SK-N-SH treated with all-trans-retinoic acid at 6 μM for 48 hours (cell line): ENCODE results near the gene MMP12.

Source experiments
- ARNTL ChIP-seq: fragments of 450-650 bp; formaldehyde crosslinking; IDR thresholded peaks from 2 replicates; pipeline ENCODE4 v1.5.0; 2020; ENCODE audit warnings: low read depth, mild to moderate bottlenecking, moderate library complexity, borderline replicate concordance
- CSDC2 ChIP-seq: fragments of 250-450 bp; sonication (Bioruptor Pico); IDR thresholded peaks from 2 replicates; pipeline ENCODE4 v1.5.0; 2020; ENCODE audit warnings: mild to moderate bottlenecking, moderate library complexity
- PPARA ChIP-seq: fragments of 250-450 bp; sonication (Bioruptor Pico); IDR thresholded peaks from 2 replicates; pipeline ENCODE4 v1.5.0; 2020; ENCODE audit warnings: mild to moderate bottlenecking, borderline replicate concordance
- RARB ChIP-seq: fragments of 250-450 bp; sonication (Bioruptor Pico); IDR thresholded peaks from 2 replicates; pipeline ENCODE4 v1.8.0; 2021; ENCODE audit warnings: mild to moderate bottlenecking, moderate library complexity
- SNAI2 ChIP-seq: fragments of 250-450 bp; sonication (Bioruptor Pico); IDR thresholded peaks from 2 replicates; pipeline ENCODE4 v1.5.0; 2020; ENCODE audit warnings: mild to moderate bottlenecking, moderate library complexity
- TCF4 ChIP-seq: fragments of 250-450 bp; sonication (Bioruptor Pico); IDR thresholded peaks from 2 replicates; pipeline ENCODE4 v1.8.0; 2021; ENCODE audit warnings: mild to moderate bottlenecking, moderate library complexity, borderline replicate concordance
- TSHZ2 ChIP-seq: fragments of 250-450 bp; sonication (Bioruptor Pico); IDR thresholded peaks from 2 replicates; pipeline ENCODE4 v1.5.0; 2020; ENCODE audit warnings: mild to moderate bottlenecking, moderate library complexity
- ZC3H10 ChIP-seq: fragments of 250-450 bp; sonication (Bioruptor Pico); IDR thresholded peaks from 2 replicates; pipeline ENCODE4 v1.5.1; 2021; ENCODE audit warnings: mild to moderate bottlenecking, moderate library complexity
- ZFP3 ChIP-seq: fragments of 250-450 bp; sonication (Bioruptor Pico); IDR thresholded peaks from 2 replicates; pipeline ENCODE4 v1.5.0; 2020; ENCODE audit warnings: mild to moderate bottlenecking, moderate library complexity
- ZFP30 ChIP-seq: fragments of 450-650 bp; formaldehyde crosslinking; IDR thresholded peaks from 2 replicates; pipeline ENCODE4 v1.5.0; 2022; ENCODE audit warnings: mild to moderate bottlenecking, moderate library complexity
- ZNF565 ChIP-seq: fragments of 450-650 bp; formaldehyde crosslinking; conservative IDR thresholded peaks from 2 replicates; pipeline ENCODE4 v1.5.0; 2020; ENCODE audit warnings: low read depth, mild to moderate bottlenecking, moderate library complexity
- ZNF8 ChIP-seq: fragments of 450-650 bp; formaldehyde crosslinking; IDR thresholded peaks from 2 replicates; pipeline ENCODE4 v1.5.0; 2020; ENCODE audit warnings: mild to moderate bottlenecking, moderate library complexity
- TF ChIP-seq, protein P1 (sequence below): fragments of 250-450 bp; sonication (Bioruptor Pico); IDR thresholded peaks from 2 replicates; pipeline ENCODE4 v1.8.0; 2020; ENCODE audit warnings: mild to moderate bottlenecking, moderate library complexity, borderline replicate concordance
- TF ChIP-seq, protein P2 (sequence below): fragments of 250-450 bp; sonication (Bioruptor Pico); IDR thresholded peaks from 2 replicates; pipeline ENCODE4 v1.5.1; 2021; ENCODE audit warnings: mild to moderate bottlenecking, moderate library complexity

- TF ChIP-seq ZC3H10 (CRISPR knock-in tag) (no peak), ARNTL (CRISPR knock-in tag) (no peak), ZNF8 (CRISPR knock-in tag) (no peak), SNAI2 (no peak), RARB (CRISPR knock-in tag) (no peak), ZFP3 (CRISPR knock-in tag) (no peak), PPARA (CRISPR knock-in tag) (no peak), TSHZ2 (CRISPR knock-in tag) (no peak), ZNF565 (CRISPR knock-in tag) (no peak), TCF4 (CRISPR knock-in tag) (no peak), ZFP30 (CRISPR knock-in tag) (no peak), CSDC2 (CRISPR knock-in tag) (no peak)
- TF ChIP-seq, protein P1, sequence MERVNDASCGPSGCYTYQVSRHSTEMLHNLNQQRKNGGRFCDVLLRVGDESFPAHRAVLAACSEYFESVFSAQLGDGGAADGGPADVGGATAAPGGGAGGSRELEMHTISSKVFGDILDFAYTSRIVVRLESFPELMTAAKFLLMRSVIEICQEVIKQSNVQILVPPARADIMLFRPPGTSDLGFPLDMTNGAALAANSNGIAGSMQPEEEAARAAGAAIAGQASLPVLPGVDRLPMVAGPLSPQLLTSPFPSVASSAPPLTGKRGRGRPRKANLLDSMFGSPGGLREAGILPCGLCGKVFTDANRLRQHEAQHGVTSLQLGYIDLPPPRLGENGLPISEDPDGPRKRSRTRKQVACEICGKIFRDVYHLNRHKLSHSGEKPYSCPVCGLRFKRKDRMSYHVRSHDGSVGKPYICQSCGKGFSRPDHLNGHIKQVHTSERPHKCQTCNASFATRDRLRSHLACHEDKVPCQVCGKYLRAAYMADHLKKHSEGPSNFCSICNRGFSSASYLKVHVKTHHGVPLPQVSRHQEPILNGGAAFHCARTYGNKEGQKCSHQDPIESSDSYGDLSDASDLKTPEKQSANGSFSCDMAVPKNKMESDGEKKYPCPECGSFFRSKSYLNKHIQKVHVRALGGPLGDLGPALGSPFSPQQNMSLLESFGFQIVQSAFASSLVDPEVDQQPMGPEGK (CRISPR knock-in tag): no peak
- TF ChIP-seq, protein P2, sequence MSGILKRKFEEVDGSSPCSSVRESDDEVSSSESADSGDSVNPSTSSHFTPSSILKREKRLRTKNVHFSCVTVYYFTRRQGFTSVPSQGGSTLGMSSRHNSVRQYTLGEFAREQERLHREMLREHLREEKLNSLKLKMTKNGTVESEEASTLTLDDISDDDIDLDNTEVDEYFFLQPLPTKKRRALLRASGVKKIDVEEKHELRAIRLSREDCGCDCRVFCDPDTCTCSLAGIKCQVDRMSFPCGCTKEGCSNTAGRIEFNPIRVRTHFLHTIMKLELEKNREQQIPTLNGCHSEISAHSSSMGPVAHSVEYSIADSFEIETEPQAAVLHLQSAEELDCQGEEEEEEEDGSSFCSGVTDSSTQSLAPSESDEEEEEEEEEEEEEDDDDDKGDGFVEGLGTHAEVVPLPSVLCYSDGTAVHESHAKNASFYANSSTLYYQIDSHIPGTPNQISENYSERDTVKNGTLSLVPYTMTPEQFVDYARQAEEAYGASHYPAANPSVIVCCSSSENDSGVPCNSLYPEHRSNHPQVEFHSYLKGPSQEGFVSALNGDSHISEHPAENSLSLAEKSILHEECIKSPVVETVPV (CRISPR knock-in tag): no peak
Measured at GRCh38 chr11:102920118-102920684, 45.4 kb upstream of the MMP12 start.
